Trophoblast cell (in vitro differentiated cells and primary cell): ENCODE results near the gene CSF2.

Source experiments
- DNase-seq, 2 donors: peaks; one replicate each; pipeline ENCODE4 v3.0.0-alpha.2; 2016
- H2AFZ ChIP-seq: 2 replicates; pipeline ENCODE4 v1.6.1; 2013; ENCODE audit warnings: low read length, moderate library complexity, mild to moderate bottlenecking; ENCODE audit not compliant: insufficient read depth, poor library complexity
- H2AK5ac ChIP-seq: 2 replicates; pipeline ENCODE4 v1.6.1; 2013; ENCODE audit warnings: mild to moderate bottlenecking, low read length
- H2BK120ac ChIP-seq: 2 replicates; pipeline ENCODE4 v1.6.1; 2013; ENCODE audit warnings: low read length, mild to moderate bottlenecking, moderate library complexity; ENCODE audit not compliant: insufficient read depth, poor library complexity
- H2BK12ac ChIP-seq: 2 replicates; pipeline ENCODE4 v1.6.1; 2013; ENCODE audit warnings: mild to moderate bottlenecking, low read length, moderate library complexity
- H2BK5ac ChIP-seq: 2 replicates; pipeline ENCODE4 v1.6.1; 2013; ENCODE audit warnings: low read length, low read depth, moderate library complexity, mild to moderate bottlenecking; ENCODE audit not compliant: poor library complexity
- H3K14ac ChIP-seq: 2 replicates; pipeline ENCODE4 v1.6.1; 2013; ENCODE audit warnings: mild to moderate bottlenecking, low read length
- H3K18ac ChIP-seq: 2 replicates; pipeline ENCODE4 v1.6.1; 2013; ENCODE audit warnings: mild to moderate bottlenecking, low read length
- H3K23ac ChIP-seq: 2 replicates; pipeline ENCODE4 v1.6.1; 2013; ENCODE audit warnings: low read length
- H3K27ac ChIP-seq: 2 replicates; pipeline ENCODE4 v1.5.1; 2013; ENCODE audit warnings: low read depth, mild to moderate bottlenecking, inconsistent platforms, low read length, moderate library complexity
- H3K27me3 ChIP-seq: 2 replicates; pipeline ENCODE4 v1.6.1; 2013; ENCODE audit warnings: inconsistent platforms, mild to moderate bottlenecking, low read length, moderate library complexity; ENCODE audit not compliant: insufficient read depth
- H3K36me3 ChIP-seq, 2 experiments: 1 replicate in 1 of 2; 2 replicates in 1 of 2; pipeline ENCODE4 v1.6.1; 2013; ENCODE audit warnings: low read length in 2 of 2, mild to moderate bottlenecking in 2 of 2, moderate library complexity in 1 of 2; ENCODE audit not compliant: insufficient read depth in 2 of 2, control insufficient read depth in 1 of 2
- H3K4ac ChIP-seq: 2 replicates; pipeline ENCODE4 v1.6.1; 2013; ENCODE audit warnings: low read depth, mild to moderate bottlenecking, low read length, moderate library complexity
- H3K4me1 ChIP-seq, 2 experiments: 1 replicate in 1 of 2; 2 replicates in 1 of 2; pipeline ENCODE4 v1.6.1; 2013; ENCODE audit warnings: low read length in 2 of 2, mild to moderate bottlenecking in 2 of 2, moderate library complexity in 1 of 2; ENCODE audit not compliant: insufficient read depth in 2 of 2, control insufficient read depth in 1 of 2
- H3K4me2 ChIP-seq: 2 replicates; pipeline ENCODE4 v1.6.1; 2013; ENCODE audit warnings: inconsistent platforms, mild to moderate bottlenecking, low read length, moderate library complexity
- H3K4me3 ChIP-seq: 2 replicates; pipeline ENCODE4 v1.5.1; 2013; ENCODE audit warnings: mild to moderate bottlenecking, low read depth, low read length, inconsistent platforms
- H3K79me1 ChIP-seq: one replicate; pipeline ENCODE4 v1.6.1; 2013; ENCODE audit warnings: low read length
- H3K79me2 ChIP-seq: 2 replicates; pipeline ENCODE4 v1.6.1; 2013; ENCODE audit warnings: low read length, mild to moderate bottlenecking; ENCODE audit not compliant: control insufficient read depth, insufficient read depth, poor library complexity
- H3K9ac ChIP-seq: 2 replicates; pipeline ENCODE4 v1.6.1; 2013; ENCODE audit warnings: mild to moderate bottlenecking, low read length
- H3K9me3 ChIP-seq: 2 replicates; pipeline ENCODE4 v1.6.1; 2013; ENCODE audit warnings: low read depth, mild to moderate bottlenecking, control low read depth, inconsistent platforms, low read length; ENCODE audit not compliant: insufficient read depth
- H4K12ac ChIP-seq: 2 replicates; pipeline ENCODE4 v1.6.1; 2013; ENCODE audit warnings: low read depth, mild to moderate bottlenecking, low read length, moderate library complexity
- H4K8ac ChIP-seq: 2 replicates; pipeline ENCODE4 v1.6.1; 2013; ENCODE audit warnings: low read depth, mild to moderate bottlenecking, low read length, moderate library complexity
- H4K91ac ChIP-seq: one replicate; pipeline ENCODE4 v1.6.1; 2013; ENCODE audit warnings: low read depth, mild to moderate bottlenecking, low read length, moderate library complexity
- WGBS: extraction: QIAGEN DNeasy Blood & Tissue Kit; methylation state at CpG from one replicate; pipeline ENCODE4 v1.1.7; 2013; ENCODE audit warnings: missing lambda C conversion rate; ENCODE audit not compliant: insufficient read length, insufficient coverage; ENCODE audit errors: extremely low coverage; 5-methylcytosine and 5-hydroxymethylcytosine counted together

Gene CSF2

GRCh38 chr5:132054697-132055440 lies 18.7 kb upstream of the CSF2 start:
- H3K4me1 ChIP-seq = no peaks in the 10 kb centered on the region
- H2AFZ ChIP-seq = no peak overlapping the region
- H4K12ac ChIP-seq = no peak overlapping the region
- H4K8ac ChIP-seq = no peak overlapping the region
- no peak overlapping the region for H2BK5ac ChIP-seq
- H3K18ac ChIP-seq = no peak overlapping the region
- H3K23ac ChIP-seq = no peak overlapping the region
- H3K27me3 ChIP-seq = no peaks in the 10 kb centered on the region
- H3K9me3 ChIP-seq = no peaks in the 10 kb centered on the region
- no peak overlapping the region for H3K14ac ChIP-seq
- no peak overlapping the region for H2AK5ac ChIP-seq
- no peak overlapping the region for H3K27ac ChIP-seq
- no peak overlapping the region for H2BK12ac ChIP-seq
- H4K91ac ChIP-seq = no peak overlapping the region
- DNase-seq = no peak
- H3K4ac ChIP-seq = no peak overlapping the region
- no peak overlapping the region for H3K4me3 ChIP-seq
- WGBS = no CpG with 5 or more reads among the region's 9 CpGs
- no peak overlapping the region for H3K9ac ChIP-seq
- no peaks in the 10 kb centered on the region for H3K36me3 ChIP-seq
- H2BK120ac ChIP-seq = no peak overlapping the region
- H3K79me2 ChIP-seq = no peaks in the 10 kb centered on the region
- H3K4me2 ChIP-seq = no peak overlapping the region
- no peaks in the 10 kb centered on the region for H3K79me1 ChIP-seq

- WGBS = no CpG with 5 or more reads among the region's 1 CpG
- Histone ChIP-seq H3K4ac (no peak overlapping the region), H3K27me3 (no peaks in the 10 kb centered on the region), H2BK120ac (no peak overlapping the region), H2AK5ac (no peak overlapping the region), H3K4me2 (no peak overlapping the region), H3K4me3 (no peak overlapping the region), H3K23ac (no peak overlapping the region), H3K4me1 (no peaks in the 10 kb centered on the region), H3K36me3 (no peaks in the 10 kb centered on the region), H4K12ac (no peak overlapping the region), H2BK5ac (no peak overlapping the region), H3K79me1 (no peaks in the 10 kb centered on the region), H4K91ac (no peak overlapping the region), H3K18ac (no peak overlapping the region), H3K79me2 (no peaks in the 10 kb centered on the region), H3K9ac (no peak overlapping the region), H3K27ac (no peak overlapping the region), H3K9me3 (no peaks in the 10 kb centered on the region), H2AFZ (no peak overlapping the region), H4K8ac (no peak overlapping the region), H2BK12ac (no peak overlapping the region), H3K14ac (no peak overlapping the region)
- no peak for DNase-seq
Measured at GRCh38 chr5:132055441-132055807, 18.2 kb upstream of the CSF2 start.

- H4K12ac ChIP-seq = no peak overlapping the region
- H4K8ac ChIP-seq = no peak overlapping the region
- no peak overlapping the region for H3K14ac ChIP-seq
- no peaks in the 10 kb centered on the region for H3K79me2 ChIP-seq
- no peak overlapping the region for H4K91ac ChIP-seq
- no peak overlapping the region for H2AK5ac ChIP-seq
- no peaks in the 10 kb centered on the region for H3K9me3 ChIP-seq
- H2AFZ ChIP-seq = no peak overlapping the region
- no peak overlapping the region for H3K4me3 ChIP-seq
- no peak overlapping the region for H2BK120ac ChIP-seq
- no peaks in the 10 kb centered on the region for H3K36me3 ChIP-seq
- no peak overlapping the region for H2BK5ac ChIP-seq
- no peak overlapping the region for H3K27ac ChIP-seq
- H3K4me1 ChIP-seq = no peaks in the 10 kb centered on the region
- no peaks in the 10 kb centered on the region for H3K27me3 ChIP-seq
- H3K79me1 ChIP-seq = no peaks in the 10 kb centered on the region
- WGBS = no CpG with 5 or more reads among the region's 12 CpGs
- no peak overlapping the region for H3K23ac ChIP-seq
- DNase-seq = no peak
- H2BK12ac ChIP-seq = no peak overlapping the region
- H3K4me2 ChIP-seq = no peak overlapping the region
- H3K9ac ChIP-seq = no peak overlapping the region
- no peak overlapping the region for H3K18ac ChIP-seq
- H3K4ac ChIP-seq = no peak overlapping the region
Measured at GRCh38 chr5:132055808-132056609, 17.6 kb upstream of the CSF2 start.

- H3K14ac ChIP-seq = no peak overlapping the region
- no peaks in the 10 kb centered on the region for H3K79me1 ChIP-seq
- no peak overlapping the region for H4K12ac ChIP-seq
- no peak overlapping the region for H3K27ac ChIP-seq
- H3K9ac ChIP-seq = no peak overlapping the region
- no peak overlapping the region for H3K18ac ChIP-seq
- no CpG with 5 or more reads among the region's 14 CpGs for WGBS
- no peak overlapping the region for H2AFZ ChIP-seq
- H2BK5ac ChIP-seq = no peak overlapping the region
- no peak overlapping the region for H2BK12ac ChIP-seq
- H3K4me1 ChIP-seq = no peaks in the 10 kb centered on the region
- no peak overlapping the region for H4K8ac ChIP-seq
- no peak overlapping the region for H4K91ac ChIP-seq
- H3K36me3 ChIP-seq = no peaks in the 10 kb centered on the region
- no peak overlapping the region for H2BK120ac ChIP-seq
- H3K9me3 ChIP-seq = no peaks in the 10 kb centered on the region
- no peak overlapping the region for H3K23ac ChIP-seq
- H3K79me2 ChIP-seq = no peaks in the 10 kb centered on the region
- no peak overlapping the region for H3K4me2 ChIP-seq
- no peak for DNase-seq
- H3K27me3 ChIP-seq = no peaks in the 10 kb centered on the region
- no peak overlapping the region for H2AK5ac ChIP-seq
- H3K4me3 ChIP-seq = no peak overlapping the region
- no peak overlapping the region for H3K4ac ChIP-seq
Measured at GRCh38 chr5:132056610-132057497, 16.7 kb upstream of the CSF2 start.
